HG03025 (cell line): ENCODE results near the gene S100A11.

Experiments
- ATAC-seq: cut with Tn5 transposase; IDR thresholded peaks from one replicate; pipeline ENCODE4 v1.9.1; 2021; ENCODE audit warnings: mild to moderate bottlenecking, moderate library complexity; ENCODE audit not compliant: unreplicated experiment, low FRiP score

The S100A11 gene

DNA sequence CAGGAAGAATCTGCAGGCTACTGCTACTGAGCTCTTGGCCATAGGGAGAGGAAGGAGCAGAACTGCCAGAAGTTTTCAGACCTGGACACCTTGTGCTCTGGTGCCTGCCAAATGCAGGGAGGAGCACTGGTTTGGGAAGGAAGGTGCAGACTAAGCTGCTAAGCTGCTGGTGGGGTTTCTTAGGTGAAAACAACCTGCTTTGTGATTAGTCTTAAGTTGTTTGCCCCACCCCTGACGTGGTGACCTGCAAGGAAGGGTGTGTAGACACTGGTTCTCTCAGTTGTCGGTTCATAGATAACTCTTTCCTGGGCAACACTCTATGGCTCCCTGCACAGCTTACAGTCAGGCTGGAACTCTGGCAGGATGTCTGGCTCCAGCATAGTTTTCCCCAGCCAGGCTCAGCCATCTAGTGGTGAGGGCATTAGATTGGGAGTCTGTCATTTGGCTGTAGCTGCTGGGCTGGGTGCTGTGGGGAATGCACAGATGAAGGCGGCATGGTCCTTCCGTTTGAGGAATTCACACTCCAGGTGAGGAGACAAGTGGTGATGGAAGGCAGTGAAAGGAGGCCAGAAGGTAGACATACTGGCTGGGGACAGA lies 32.9 kb downstream of the S100A11 start:
- no peak for ATAC-seq

DNA sequence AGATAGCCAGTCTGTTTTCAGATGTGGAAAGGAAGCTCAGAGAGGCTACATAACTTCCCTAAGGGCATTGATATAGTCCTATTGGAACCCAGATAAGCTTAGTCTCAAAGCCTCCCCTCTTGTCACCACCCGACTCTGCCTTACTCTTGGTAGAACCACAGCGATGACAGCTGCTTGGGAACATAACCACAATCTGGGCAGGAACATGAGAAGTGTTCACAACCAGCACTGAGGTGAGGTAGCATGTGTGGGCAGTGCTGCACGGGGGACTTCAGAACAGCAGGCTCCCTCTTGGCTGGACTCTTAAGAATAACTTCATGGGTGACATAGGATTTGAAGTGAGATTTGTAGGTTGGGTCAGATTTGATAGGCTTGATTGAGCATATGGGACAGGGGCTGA lies 33.8 kb downstream of the S100A11 start:
- no peak for ATAC-seq

DNA sequence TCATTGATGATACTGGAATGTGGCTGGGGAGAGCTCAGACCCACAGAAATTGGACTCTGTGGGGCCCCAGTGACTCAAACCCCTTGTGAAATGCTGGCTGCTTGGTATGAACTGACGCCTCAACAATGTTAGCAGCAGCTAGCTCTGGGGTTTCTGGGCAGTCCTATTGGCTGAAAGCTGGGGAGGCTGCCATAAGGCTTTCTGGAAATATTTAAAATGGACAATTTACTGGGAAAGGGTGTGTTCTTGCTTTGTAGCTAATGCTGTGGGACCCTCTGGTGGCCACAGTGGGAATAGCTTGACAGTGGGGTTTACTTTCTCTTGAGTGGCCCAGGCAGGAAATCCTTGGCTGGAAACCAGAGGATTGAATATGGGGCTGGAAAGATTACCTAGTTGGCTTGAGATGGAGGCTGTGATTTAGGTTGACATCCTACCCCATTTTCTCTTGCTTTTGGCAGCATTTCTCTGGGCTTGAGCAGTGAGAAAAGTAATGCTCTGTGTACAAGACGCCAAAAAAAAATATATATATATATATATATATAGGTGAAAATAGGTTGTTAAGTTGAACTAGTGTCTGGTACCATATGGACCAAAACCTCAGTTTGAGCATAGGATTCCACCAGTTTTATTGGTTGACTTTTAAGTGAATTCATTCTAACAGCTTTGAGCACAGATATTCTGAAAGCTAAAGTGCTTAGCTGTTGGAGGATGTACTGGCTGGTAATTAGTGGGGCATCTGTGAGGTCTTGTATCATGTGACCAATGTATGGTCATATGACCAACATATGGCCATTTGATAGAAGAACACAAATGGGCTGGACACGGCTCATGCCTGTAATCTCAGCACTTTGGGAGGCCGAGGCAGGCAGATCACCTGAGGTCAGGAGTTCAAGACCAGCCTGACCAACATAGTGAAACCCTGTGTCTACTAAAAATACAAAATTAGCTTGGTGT lies 34.9 kb downstream of the S100A11 start:
- no peak for ATAC-seq

DNA sequence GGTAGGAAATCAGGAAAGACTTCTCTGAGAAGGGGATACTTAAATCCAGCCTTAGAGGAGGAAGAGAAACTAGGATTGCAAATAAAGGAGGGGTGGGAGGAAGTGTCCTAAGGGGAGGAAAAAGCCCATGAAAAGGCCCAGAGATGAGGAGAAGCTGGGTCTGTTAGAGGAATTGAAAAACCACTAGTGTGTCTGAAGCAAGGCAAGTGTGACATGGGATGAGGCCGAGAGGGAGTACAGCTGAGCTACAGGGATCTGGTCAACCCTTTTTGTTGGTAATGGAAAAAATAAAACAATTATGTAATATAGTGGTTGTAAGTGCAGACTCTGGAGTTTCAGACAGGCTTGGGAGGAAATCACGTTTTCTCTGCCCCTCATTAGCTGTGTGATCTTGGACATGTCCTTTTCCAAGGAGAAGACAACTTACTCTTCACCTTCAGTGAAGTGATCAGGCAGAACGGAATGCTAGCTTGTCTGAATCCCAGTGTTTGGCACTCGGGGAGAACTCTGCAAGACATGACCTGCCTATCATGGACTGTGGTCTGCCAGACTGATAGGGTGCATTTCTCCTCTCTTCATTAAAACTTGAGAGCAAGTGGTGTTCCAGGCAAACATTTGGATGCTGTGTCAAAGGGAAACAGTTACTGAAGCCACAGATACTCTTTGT lies 35.7 kb downstream of the S100A11 start:
- no peak for ATAC-seq

DNA sequence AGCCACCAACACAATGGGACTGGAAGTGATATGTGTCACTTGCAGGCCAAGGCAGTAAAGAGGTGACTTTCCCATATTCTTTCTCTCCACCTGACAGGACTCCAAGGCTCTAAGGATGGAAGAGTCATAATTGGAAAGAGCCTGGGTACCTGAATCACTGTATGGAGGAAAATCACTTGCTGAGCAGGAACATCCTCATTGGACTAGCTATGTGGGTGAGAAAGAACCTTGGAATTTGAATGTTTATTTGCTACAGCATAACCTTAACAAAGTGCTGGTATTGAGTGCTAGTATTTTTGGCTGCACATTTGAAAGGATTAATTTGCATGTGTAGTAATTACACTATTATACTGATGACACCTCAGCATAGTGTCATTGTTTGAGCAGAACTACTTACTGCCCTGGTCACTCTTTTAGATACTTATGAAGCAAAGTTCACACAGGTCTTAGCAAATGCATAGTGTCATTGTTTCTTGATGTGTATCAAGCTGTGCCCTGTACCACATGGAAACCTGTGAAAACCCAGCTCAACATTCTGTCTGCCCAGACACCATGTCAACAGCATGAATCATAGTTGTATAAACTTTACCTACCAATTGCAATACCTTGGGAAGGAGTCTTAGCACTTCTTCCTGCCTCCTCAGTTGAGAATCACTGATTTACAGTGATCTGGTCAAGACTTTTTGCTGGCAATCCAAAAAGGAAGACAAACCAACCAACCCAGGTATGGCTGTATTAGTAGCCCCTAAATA lies 38.0 kb downstream of the S100A11 start:
- ATAC-seq = no peak

DNA sequence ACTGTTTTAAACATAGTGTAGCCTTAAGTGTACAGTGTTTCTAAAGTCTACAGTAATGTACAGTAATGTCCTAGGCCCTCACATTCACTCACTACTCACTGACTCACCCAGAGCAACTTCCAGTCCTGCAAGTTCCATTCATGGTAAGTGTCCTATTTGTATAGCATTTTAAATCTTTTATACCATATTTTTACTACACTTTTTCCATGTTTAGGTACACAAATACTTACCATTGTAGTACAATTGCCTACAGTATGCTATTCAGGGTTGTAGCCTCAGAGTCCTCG lies 39.6 kb downstream of the S100A11 start:
- no peak for ATAC-seq

DNA sequence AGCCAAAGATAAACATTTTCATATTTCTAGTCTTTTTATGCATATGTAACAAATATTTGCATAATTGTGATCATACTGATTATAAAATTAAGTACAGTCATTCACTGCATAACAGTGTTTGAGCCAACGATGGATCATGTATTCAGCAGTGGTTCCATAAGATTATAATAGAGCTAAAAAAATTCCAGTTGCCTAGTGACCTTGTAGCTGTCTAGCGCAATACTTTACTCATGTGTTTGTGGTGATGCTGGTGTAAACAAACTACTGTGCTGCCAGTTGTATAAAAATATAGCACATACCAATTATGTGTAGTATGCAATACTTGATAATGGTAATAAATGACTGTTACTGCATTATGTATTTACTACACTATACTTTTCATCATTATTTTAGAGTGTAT lies 41.0 kb downstream of the S100A11 start:
- ATAC-seq = no peak

DNA sequence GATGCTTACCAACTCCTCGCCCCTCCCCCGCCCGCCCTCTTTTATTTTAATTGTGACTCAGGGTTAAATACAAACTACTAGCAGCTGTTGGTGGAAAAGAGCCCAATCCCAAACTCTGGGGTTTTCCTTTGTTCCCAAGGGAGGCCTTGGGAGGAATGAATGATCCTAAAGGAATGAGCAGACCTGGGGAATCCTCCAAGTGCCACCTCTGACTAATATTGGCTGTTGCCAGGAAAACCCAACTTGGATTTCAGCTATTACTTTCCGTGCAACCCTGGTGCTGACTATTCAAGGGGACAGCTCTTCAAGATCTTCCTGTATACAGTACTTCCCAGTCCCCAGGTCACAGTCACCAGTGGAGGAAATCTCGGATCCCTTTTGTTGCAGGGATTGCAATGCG lies 41.8 kb downstream of the S100A11 start:
- ATAC-seq = no peak

DNA sequence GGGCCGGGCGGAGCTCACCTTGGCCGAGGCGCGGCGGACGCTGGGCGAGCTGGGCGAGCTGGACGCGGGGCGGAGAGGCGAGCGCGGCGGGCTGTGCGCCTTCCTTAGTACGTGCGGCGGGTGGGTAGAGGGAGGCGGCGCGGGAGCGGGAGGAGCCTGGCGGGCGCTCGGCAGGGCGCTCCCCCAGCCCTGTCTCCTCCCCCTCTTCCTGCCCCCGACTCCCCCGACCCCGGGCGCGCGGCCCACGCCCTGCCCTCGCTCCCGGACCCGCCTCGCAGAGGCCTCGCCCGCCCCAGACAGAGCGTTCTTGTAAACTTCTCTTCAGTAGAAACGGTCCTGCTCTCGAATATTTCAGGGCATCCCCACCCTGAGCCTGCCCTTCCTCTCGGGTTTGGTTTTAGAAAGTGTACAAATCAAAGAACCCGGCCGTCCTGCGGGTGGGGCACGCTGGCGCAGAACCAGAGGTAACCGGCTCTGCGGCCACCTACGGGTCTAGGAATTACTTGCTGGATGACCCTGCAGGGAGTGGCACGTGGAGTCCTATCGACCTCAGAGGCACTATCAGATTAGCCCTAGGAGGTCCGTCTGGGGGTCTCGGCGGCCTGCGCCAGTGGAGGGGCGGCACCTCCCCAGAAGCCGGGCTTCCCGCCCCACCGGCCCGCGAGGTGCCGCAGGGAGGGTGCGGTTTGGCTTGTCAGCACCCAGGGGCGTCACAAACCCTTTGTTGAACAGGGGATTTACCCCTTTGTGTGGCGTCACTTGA lies 42.9 kb downstream of the S100A11 start, which contains the start of gene S100A10:
S100A10 (minus strand) TSS at position 126 of the 763 bp plus-strand sequence. CDS start 7,629 bp downstream, outside the sequence.
- ATAC-seq = no peak

DNA sequence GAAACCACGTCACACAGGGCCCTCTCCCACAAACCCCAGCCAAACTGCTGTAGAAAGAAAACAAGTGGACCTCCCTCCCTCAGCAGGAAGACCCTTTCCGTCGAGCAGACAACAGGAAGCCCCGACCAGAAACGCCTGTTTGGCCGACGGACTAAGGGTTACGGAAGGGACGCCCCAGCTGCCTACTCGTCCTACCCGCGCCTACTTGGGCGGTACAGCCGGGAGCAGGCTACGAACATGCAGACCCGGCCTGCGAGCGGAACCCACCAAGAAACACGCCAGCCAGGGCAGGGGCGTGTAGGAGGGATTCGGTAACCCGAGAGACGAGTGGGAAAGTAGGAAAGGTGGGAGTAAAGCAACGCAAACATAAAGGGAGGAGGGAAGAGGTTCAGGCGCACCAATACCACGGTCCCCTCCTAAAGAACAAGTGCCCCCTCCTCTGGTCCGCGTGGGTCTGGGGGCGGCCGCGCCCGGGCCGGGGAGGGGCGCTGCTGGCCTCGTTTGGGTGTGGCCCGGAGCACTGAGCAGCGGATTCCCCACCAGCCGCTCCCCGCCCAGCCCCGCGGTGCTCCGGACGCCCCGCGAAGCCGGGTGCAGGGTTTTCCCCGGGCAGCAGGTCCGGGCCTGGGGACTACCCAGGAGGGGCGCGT lies 43.6 kb downstream of the S100A11 start:
- no peak for ATAC-seq

DNA sequence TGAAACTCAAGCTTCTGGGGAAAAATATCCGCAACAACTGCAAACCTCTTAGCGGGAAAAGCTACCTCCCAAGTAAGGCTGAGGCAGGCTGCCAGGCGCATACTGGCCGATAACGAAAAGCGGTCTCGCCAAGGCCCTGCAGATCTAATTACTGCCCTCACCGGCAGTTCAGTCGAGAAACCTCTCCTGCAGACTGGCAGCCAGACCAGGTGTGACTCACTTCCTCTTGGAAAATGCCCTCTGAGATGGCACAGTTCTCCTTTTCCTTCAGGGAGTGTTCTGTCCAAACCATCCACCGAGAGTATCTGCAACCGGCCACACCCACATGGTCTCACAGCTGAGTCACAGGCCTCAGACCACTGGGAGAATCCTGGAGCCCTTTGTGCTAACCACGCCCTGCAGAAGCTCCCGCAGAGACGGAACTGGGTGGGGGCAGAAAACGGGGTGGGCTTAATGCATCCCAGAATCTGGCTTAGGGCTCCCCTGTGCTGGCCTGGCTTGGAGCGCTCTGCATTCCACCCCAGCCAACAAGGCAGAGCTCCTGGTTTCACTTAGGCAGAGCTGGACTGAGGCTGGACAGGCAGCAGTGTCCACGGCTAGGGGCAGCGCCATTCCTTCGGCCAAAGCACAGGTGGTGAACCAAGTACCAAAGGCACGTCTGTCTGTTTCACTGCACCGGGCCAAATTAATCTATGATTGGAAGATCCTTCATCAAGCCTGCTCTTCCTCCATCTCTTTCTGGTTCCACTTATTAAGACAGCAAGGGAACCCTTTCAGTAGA lies 44.3 kb downstream of the S100A11 start:
- no peak for ATAC-seq

DNA sequence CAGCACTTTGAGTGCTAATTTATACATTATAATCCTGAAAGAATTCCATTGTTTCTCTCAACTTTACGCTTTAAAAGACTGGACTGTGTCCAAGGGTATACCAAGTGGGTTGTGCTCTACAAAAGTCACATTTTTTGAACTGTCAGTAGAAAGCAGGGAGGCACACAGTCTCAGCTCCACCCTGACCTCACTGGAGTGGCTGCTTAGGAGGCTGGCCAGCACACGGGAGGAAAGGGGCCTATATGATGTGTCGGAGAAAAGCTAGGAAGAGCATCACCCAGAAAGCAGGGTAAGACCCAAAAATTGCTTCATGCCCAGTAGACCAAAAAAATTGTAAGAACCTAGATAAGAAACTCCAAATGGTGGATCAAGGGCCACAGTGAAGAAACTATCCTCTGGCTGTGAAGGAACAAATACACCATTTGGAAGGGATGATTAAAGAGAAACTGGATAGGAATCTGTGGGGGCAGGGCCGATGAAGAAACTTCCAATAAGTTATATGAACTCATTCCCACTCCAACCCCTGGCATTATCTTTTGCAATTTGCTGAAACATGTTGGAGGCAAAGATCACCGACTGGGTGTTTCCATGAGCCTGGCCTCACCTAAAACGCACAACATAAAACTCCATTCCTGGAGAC lies 45.0 kb downstream of the S100A11 start:
- ATAC-seq = no peak

DNA sequence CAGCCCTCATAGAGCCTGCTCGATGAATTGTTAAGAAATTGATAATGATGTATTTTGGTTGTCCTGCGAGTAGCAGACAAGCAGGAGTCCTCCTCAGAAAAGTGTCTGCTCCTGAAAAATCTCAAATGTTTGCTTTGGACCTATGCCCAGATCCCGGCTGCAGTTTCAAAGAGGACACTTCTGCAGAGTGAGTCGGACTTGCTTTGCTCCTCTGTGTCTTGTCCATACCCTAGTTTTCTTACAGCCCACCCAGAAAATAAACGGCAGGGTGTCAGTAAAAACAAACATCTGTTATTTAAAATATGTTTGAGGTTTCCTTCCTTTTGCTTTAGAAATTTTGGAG lies 46.0 kb downstream of the S100A11 start:
- ATAC-seq = no peak

DNA sequence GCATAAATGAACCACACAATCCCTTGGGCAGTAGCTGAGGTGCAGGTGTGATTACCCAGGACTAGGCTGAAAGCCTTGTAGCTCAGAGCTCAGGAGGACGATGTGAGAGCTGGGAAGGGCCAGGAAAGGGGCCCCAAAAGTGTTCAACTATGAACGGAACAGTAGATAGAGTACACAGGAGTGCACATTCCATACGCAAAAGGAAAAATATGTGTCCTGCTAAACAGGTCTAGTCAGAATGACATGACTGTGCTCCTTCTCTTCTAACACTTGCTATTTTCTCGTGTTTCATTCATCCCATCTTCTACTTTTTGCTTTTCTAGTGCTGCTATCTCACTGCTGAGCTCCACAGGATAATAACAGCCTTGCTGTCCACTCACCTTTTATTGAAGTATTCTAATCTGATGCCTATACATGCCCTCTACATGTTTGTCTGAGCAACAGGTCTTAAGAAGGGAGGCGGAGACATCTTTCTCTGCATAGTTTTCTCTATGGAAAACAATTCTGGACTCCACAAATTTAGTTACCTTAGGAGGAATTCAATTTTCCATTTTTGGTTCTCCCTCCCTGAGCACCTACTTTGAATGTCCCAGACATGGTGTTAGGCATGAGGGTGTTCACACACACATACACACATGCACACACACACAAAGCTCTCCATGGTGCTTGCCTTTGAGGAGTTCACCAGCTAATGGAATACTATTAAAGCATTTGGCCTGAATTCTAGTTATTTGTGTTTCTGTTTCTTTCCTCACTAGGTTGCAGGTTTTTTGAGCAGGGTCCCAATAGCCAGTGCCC lies 46.5 kb downstream of the S100A11 start:
- ATAC-seq = no peak

DNA sequence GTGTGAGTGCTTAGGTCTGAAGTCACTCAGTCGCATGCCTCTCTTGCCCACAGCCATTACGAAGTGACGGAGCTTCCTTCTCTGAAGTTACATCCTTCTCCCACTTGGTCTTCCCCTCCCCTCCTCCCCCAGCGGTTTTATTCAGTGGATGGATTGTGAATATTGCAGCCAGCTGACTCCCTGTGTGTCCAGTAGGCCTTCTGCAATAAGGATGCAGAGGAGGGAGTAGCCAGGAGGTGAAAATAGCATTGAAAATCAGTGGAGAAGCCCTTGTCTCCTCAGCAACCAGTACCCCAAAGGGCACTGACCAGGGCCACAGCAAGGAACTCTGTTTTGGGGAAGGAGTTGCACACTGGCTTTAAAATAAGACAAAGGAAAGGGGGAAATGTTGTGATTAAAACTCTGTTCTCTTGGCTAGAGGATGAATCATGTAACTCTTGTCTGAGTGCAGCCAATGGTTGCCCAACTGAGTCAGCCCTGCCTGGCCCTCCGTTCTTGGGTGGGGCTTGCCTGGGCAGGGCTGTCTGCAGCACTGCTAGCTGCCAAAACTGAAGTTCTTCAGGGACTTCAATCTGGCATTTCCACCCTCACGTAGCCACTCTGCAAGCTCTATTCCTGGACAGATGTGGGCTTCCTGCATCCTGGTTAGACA lies 47.5 kb downstream of the S100A11 start:
- ATAC-seq = no peak

DNA sequence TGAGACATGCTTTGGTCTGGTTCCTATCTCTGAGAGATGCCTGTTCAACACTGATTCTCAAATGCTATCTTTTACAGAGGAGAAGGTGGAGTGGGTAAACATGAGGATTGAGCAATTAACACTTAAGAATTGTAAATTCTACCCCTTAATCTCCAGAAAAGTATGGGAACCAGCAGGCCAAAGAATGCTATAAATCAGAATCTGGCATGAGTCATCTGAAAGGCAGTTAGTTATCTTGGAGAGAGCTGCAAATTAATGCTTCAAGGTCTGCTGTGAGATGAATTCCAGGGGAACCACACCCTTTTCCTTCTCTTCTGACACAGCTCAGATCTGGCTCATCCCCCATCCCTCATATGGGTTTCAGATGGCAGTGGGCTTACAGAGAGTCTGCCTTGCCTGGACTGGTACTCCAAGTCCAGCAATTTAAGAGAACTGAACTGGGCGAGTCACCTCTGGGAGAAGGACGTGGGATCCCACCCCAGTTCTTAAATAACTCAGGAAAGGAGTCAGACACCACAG lies 48.3 kb downstream of the S100A11 start:
- no peak for ATAC-seq
